ENCODE measurements around the gene STRBP. TPM values are rescaled to one million over a fixed set of nuclear protein-coding genes. Genes with fewer than 3 reads are reported as not detected.
A peak's percentile ranks its signal among the peaks of the same experiment; 100 is the strongest.

STRBP gene
- total and polyA plus RNA-seq, 9 of the 15 experiments (the other 6 are each of a cell fraction or from before 2014, with no cell fraction given) = 27.7 to 84.0 (median 70.2) TPM

- TF ChIP-seq, protein P1, sequence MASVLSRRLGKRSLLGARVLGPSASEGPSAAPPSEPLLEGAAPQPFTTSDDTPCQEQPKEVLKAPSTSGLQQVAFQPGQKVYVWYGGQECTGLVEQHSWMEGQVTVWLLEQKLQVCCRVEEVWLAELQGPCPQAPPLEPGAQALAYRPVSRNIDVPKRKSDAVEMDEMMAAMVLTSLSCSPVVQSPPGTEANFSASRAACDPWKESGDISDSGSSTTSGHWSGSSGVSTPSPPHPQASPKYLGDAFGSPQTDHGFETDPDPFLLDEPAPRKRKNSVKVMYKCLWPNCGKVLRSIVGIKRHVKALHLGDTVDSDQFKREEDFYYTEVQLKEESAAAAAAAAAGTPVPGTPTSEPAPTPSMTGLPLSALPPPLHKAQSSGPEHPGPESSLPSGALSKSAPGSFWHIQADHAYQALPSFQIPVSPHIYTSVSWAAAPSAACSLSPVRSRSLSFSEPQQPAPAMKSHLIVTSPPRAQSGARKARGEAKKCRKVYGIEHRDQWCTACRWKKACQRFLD (CRISPR knock-in tag; IDR thresholded peaks at IDR 0.05) = peak; percentile 75
- TF ChIP-seq ZNF174 (CRISPR knock-in tag; IDR thresholded peaks at IDR 0.05) = no peak
- 0 out of 2 replicates have a peak, but pooled peaks have one; percentile 1 for TF ChIP-seq EP300 (IDR thresholded peaks at IDR 0.05; ENCODE audit: low read length)
- TF ChIP-seq CBX1 (IDR thresholded peaks at IDR 0.05; ENCODE audit: low read depth) = no peak
- peak in 1 of 2 experiments; percentile 24; a peak in 1 of 4 replicates for TF ChIP-seq HDAC1 (IDR thresholded peaks at IDR 0.05)
- TF ChIP-seq TSHZ1 (CRISPR knock-in tag; IDR thresholded peaks at IDR 0.05) = no peak
- TF ChIP-seq ZZZ3 (IDR thresholded peaks at IDR 0.05) = no peak
- TF ChIP-seq MYC (IDR thresholded peaks at IDR 0.05; ENCODE audit: low read depth, low read length) = peak; percentile 85
- TF ChIP-seq MYC (CRISPR knock-in tag; IDR thresholded peaks at IDR 0.05; ENCODE audit: borderline replicate concordance, low read depth) = no peak
- TF ChIP-seq, protein P2, sequence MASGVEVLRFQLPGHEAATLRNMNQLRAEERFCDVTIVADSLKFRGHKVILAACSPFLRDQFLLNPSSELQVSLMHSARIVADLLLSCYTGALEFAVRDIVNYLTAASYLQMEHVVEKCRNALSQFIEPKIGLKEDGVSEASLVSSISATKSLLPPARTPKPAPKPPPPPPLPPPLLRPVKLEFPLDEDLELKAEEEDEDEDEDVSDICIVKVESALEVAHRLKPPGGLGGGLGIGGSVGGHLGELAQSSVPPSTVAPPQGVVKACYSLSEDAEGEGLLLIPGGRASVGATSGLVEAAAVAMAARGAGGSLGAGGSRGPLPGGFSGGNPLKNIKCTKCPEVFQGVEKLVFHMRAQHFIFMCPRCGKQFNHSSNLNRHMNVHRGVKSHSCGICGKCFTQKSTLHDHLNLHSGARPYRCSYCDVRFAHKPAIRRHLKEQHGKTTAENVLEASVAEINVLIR (CRISPR knock-in tag; IDR thresholded peaks at IDR 0.05) = no peak
- TF ChIP-seq BRF2 (IDR thresholded peaks at IDR 0.05; ENCODE audit: borderline replicate concordance, insufficient read depth, insufficient read length) = no peak
- 0 out of 2 replicates have a peak, but pooled peaks have one; percentile 27 for TF ChIP-seq SMARCE1 (IDR thresholded peaks at IDR 0.05)
- peak; percentile 54 for TF ChIP-seq TBP (optimal IDR thresholded peaks at IDR 0.05; ENCODE audit: low read depth, low read length)
- TF ChIP-seq PHB (CRISPR knock-in tag; IDR thresholded peaks at IDR 0.05) = no peak
- TF ChIP-seq TCF7L2 (IDR thresholded peaks at IDR 0.05; ENCODE audit: low read depth, low read length) = no peak
- TF ChIP-seq PYGO2 (tag; IDR thresholded peaks at IDR 0.05) = no peak
- TF ChIP-seq CREB3 (tag; conservative IDR thresholded peaks at IDR 0.05; ENCODE audit: low read depth) = no peak
- no peak for TF ChIP-seq SIX5 (IDR thresholded peaks at IDR 0.05; ENCODE audit: borderline replicate concordance in 1 of 2, insufficient read depth in 1 of 2, low read depth in 1 of 2, low read length in 2 of 2)
- TF ChIP-seq PURB (CRISPR knock-in tag; IDR thresholded peaks at IDR 0.05; ENCODE audit: low read depth) = no peak
Measured at GRCh38 chr9:123299558-123300126, 31.3 kb upstream of the STRBP start (continued).

All from K562 (cell line).